Right lobe of liver (tissue), 6 donors: Measurements from ENCODE around the gene SPOPL. TPM values are rescaled to one million over a fixed set of nuclear protein-coding genes. Genes with fewer than 3 reads are reported as not detected.
A peak's percentile ranks its signal among the peaks of the same experiment; 100 is the strongest.

ENCODE experiments used
- ATAC-seq, 4 donors: fragments of 200-7000 bp; cut with Tn5 transposase; one replicate each; pipeline ENCODE4 v1.9.1; 2020; ENCODE audit warnings: mild to moderate bottlenecking in 4 of 4, moderate library complexity in 4 of 4
- DNase-seq, 3 donors: peaks; one replicate each; pipeline ENCODE4 v3.0.0-alpha.2; 2020
- H3K27ac ChIP-seq, 3 donors: fragments of 200-600 bp; one replicate each; pipeline ENCODE4 v1.8.0; 2022
- H3K27me3 ChIP-seq, 2 donors: fragments of 200-600 bp; one replicate each; pipeline ENCODE4 v1.8.0; 2022
- H3K36me3 ChIP-seq, 4 donors: fragments of 200-600 bp; sonication (generic) in 1 of 4; one replicate each; pipeline versions ENCODE4 v1.5.1 to v1.8.0; 2017 to 2022; ENCODE audit warnings: control low read depth in 1 of 4
- H3K4me1 ChIP-seq, 4 donors: fragments of 200-600 bp; sonication (generic) in 1 of 4; one replicate each; pipeline versions ENCODE4 v1.5.1 to v1.8.0; 2017 to 2022; ENCODE audit warnings: control low read depth in 1 of 4
- H3K4me3 ChIP-seq, 3 donors: fragments of 200-600 bp; one replicate each; pipeline ENCODE4 v1.8.0; 2022
- H3K9me3 ChIP-seq, 4 donors: fragments of 200-600 bp; sonication (generic) in 1 of 4; one replicate each; pipeline versions ENCODE4 v1.5.1 to v1.8.0; 2017 to 2022; ENCODE audit warnings: control low read depth in 1 of 4
- CTCF ChIP-seq, 4 donors: fragments of 200-600 bp in 3 of 4; fragments of 450-650 bp in 1 of 4; IDR thresholded peaks; one replicate each; pipeline versions ENCODE4 v1.5.1 to v1.8.0; 2016 to 2022; ENCODE audit warnings: antibody characterized with exemption in 4 of 4, mild to moderate bottlenecking in 2 of 4
- POLR2A ChIP-seq: fragments of 450-650 bp; IDR thresholded peaks from one replicate; pipeline ENCODE4 v1.6.1; 2017; ENCODE audit warnings: antibody characterized with exemption, mild to moderate bottlenecking
- WGBS: methylation state at CpG from one replicate; pipeline ENCODE4 v1.1.6; 2018; ENCODE audit warnings: low coverage, low lambda C conversion rate; ENCODE audit not compliant: insufficient coverage; ENCODE audit errors: missing lambda C conversion rate; 5-methylcytosine and 5-hydroxymethylcytosine counted together
- intact Hi-C, 2 donors: fragments of 100-400 bp; cut with DNase I; formaldehyde crosslinking; loops; one replicate each; pipeline versions ENCODE4 v1.11.2 to v1.14.1; 2022
- total RNA-seq, 6 experiments: library from RNA; depleted of rRNA in 2 of 6; stranded (reverse); fragments of >200 nt in 2 of 6; fragmentation: NEBNext Ultra II Directional in 3 of 6; extraction: Animal tissue kit (Norgen Biotek cat#: 25700) in 3 of 6; gene quantifications; one replicate each; pipeline versions ENCODE4 v1.1.0 to v1.2.4, GENCODE V29; 2016 to 2023
- donor health status: DM: no; HTN: yes; CAD: no.
- donor health status: DM: no; HTN: no; CAD: no.
- donor health status: DM: no; HTN: no; CAD: no.
- donor health status: DM: no; HTN: yes; CAD: no.
- donor health status: DM: no; HTN: yes; CAD: no.

The SPOPL gene
- total RNA-seq, 6 experiments from 2014 or later, result 10.6 to 14.8 (median 12.3) TPM

DNA sequence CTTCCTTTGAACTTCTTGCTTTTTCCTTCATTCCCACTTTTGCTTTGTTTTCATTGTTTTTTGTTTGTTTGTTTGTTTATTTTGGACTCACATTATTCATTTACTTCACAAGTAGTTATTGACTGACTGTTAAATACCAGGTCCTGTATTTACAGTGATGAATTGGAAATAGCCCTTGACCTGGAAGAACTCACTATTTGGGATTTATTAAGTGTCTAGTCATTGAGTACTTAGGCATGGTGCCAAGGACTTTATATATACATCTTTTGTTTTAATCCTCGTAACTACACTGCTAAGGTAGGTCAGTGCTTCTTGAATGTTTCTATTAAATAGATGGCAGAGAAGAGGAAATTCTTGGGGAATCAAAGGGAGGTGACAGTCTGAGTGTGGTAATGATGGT, 11.1 kb downstream of the SPOPL start:
- intact Hi-C loops, result no loop called here

GRCh38 chr2:138514173-138514572, 12.6 kb downstream of the SPOPL start:
- no peaks in the 10 kb centered on the region for H3K36me3 ChIP-seq
- ATAC-seq (no peak), DNase-seq (no peak)
- H3K9me3 ChIP-seq, result no peaks in the 10 kb centered on the region
- no peak overlapping the region for H3K4me3 ChIP-seq
- 56% methylated on average over 2 of the region's 3 CpGs for WGBS
- intact Hi-C loops, result no loop called here
- TF ChIP-seq CTCF (IDR thresholded peaks at IDR 0.05) (no peak), POLR2A (no peak)
- H3K27ac ChIP-seq, result no peak overlapping the region
- H3K4me1 ChIP-seq, result peaks cover 0 to 39% (median 11%) of the 10 kb centered on the region in 4 donors
- H3K27me3 ChIP-seq, result no peaks in the 10 kb centered on the region

More for the DNA sequence above, 11.1 kb downstream of the SPOPL start:
- Histone ChIP-seq H3K27ac (no peak overlapping the region), H3K27me3 (no peaks in the 10 kb centered on the region), H3K4me1 (peaks cover 0 to 34% (median 11%) of the 10 kb centered on the region in 4 donors), H3K9me3 (no peaks in the 10 kb centered on the region), H3K36me3 (no peaks in the 10 kb centered on the region), H3K4me3 (no peak overlapping the region)
- WGBS, result 86% methylated on average over 1 of the region's 1 CpG
- DNase-seq, result no peak
- TF ChIP-seq CTCF (IDR thresholded peaks at IDR 0.05), result no peak
- no peak for TF ChIP-seq POLR2A
- no peak for ATAC-seq

DNA sequence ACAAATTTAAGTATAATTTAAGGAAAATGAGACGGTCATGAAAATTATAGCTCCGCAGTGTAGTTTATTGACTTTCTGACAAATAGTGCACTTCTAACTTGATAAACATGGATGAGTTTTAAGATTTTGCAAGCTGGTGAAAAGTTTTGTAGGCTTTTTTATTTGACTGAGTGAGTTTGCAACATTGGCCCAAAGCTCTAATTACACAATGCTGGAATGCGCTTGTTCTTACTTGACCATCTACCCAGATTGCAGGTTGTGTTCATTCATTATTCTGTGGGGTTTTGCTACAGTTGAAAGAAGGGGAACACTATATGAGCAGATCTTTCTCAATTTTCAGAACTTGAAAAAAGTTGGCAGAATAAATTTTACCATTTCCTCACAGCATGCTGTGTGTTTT, 13.5 kb downstream of the SPOPL start:
- ATAC-seq (peak; percentile 87 to 94 (median 90)), DNase-seq (no peak)
- TF ChIP-seq POLR2A (no peak), CTCF (IDR thresholded peaks at IDR 0.05) (no peak)
- Histone ChIP-seq H3K27ac (no peak overlapping the region), H3K4me1 (peaks cover 0 to 39% (median 11%) of the 10 kb centered on the region in 4 donors), H3K9me3 (no peaks in the 10 kb centered on the region), H3K36me3 (no peaks in the 10 kb centered on the region), H3K4me3 (no peak overlapping the region), H3K27me3 (no peaks in the 10 kb centered on the region)
- WGBS, result 34% methylated on average over 3 of the region's 3 CpGs
- intact Hi-C loops, result no loop called here

DNA sequence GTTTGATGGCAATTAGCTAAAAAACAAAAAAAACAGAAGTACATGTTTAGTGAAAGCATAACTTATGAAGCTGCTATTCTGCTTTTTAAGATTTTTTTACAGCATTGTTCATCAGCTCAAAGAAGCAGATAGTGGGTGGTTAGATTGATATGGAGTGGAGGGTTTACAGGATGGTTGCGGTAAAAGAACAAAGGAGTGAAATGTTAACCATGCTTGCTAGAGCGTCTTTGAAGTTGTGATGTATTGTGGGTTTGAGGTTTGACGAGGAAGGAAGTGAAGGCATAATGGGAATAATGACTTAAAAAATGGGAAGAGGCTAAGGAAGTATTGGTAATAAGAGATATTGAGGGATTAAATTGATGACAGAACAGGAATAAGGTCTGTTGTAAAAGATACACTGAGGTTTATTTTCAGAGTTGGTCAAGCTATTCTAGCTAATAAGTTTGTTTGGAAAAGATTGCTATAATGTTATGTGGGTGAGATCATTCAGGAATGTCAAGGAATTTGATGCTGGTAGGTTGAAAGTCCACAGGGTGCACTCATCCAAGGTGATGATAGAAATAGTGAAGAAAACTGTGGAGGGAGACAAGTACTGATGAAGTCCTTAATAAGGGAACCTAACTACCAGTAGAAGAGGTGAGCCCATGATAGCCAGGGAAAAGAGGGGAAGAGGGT, 14.6 kb downstream of the SPOPL start:
- no peak for TF ChIP-seq CTCF (IDR thresholded peaks at IDR 0.05)
- no peak for TF ChIP-seq POLR2A
- Histone ChIP-seq H3K9me3 (no peaks in the 10 kb centered on the region), H3K4me1 (peaks cover 0 to 39% (median 12%) of the 10 kb centered on the region in 4 donors), H3K4me3 (no peak overlapping the region), H3K27ac (no peak overlapping the region), H3K27me3 (no peaks in the 10 kb centered on the region), H3K36me3 (no peaks in the 10 kb centered on the region)
- 53% methylated on average over 3 of the region's 3 CpGs for WGBS
- intact Hi-C loops, result no loop called here
- ATAC-seq (peak in 2 of 4 donors; percentile 30 to 67), DNase-seq (no peak)
